HTR-8/SVneo (cell line): ENCODE results near the gene CACNB2.
"Not testable (repeated sequence)": the region's sequence is repeated elsewhere in the genome, so short reads cannot be mapped to it uniquely, and the experiment has no call there.

Experiments
- DNase-seq: peaks from one replicate; pipeline ENCODE4 v3.0.0; 2011; ENCODE audit warnings: low spot score, mixed read lengths; ENCODE audit not compliant: insufficient read length
- FAIRE-seq: peaks from 2 replicates; lab custom pipeline; 2011; peaks lifted over from hg19 to GRCh38; lab: Jason Lieb, UNC

The CACNB2 gene

GRCh38 chr10:18577823-18578685, 437.8 kb downstream of the CACNB2 start:
- FAIRE-seq (no peak), DNase-seq (no peak)

GRCh38 chr10:18582803-18583202, 442.6 kb downstream of the CACNB2 start:
- FAIRE-seq (no peak), DNase-seq (no peak)

- FAIRE-seq (no peak), DNase-seq (no peak)
Observed at GRCh38 chr10:18583575-18584270, 443.5 kb downstream of the CACNB2 start.

GRCh38 chr10:18586637-18587036, 446.4 kb downstream of the CACNB2 start:
- DNase-seq, FAIRE-seq: not testable (repeated sequence)

- not testable (repeated sequence) for FAIRE-seq, DNase-seq
Observed at GRCh38 chr10:18591141-18591540, 450.9 kb downstream of the CACNB2 start.
